HepG2 (cell line): Measurements from ENCODE around the gene MAGI1. TPM values are rescaled to one million over a fixed set of nuclear protein-coding genes. Genes with fewer than 3 reads are reported as not detected.

Experiments
- KDM3A ChIP-seq: IDR thresholded peaks from 2 replicates; pipeline ENCODE4 v1.6.1; 2018; ENCODE audit warnings: low read depth, missing compliant biosample characterization
- PHF20 ChIP-seq: sonication (generic); formaldehyde crosslinking; IDR thresholded peaks from 2 replicates; pipeline ENCODE4 v1.5.0; 2020; ENCODE audit warnings: mild to moderate bottlenecking, missing genetic modification reagents
- PRPF4 ChIP-seq: fragments of 200-400 bp; formaldehyde crosslinking; IDR thresholded peaks from 2 replicates; pipeline ENCODE4 v1.6.1; 2016; ENCODE audit warnings: low read length, low read depth; ENCODE audit not compliant: poor library complexity, severe bottlenecking
- RCOR2 ChIP-seq: IDR thresholded peaks from 2 replicates; pipeline ENCODE4 v1.6.1; 2016; ENCODE audit warnings: missing biosample characterization, missing genetic modification reagents
- polyA plus RNA-seq, 8 experiments: library from polyadenylated mRNA; depleted of rRNA in 3 of 8; stranded (reverse) in 7 of 8; unstranded in 1 of 8; fragments of >200 nt; fragmentation: Illumina TruSeq in 4 of 8; extraction: Trizol in 4 of 8; gene quantifications; 2 replicates each; pipeline versions ENCODE4 v1.2.1 to v1.2.3, GENCODE V29; 2011 to 2016; ENCODE audit warnings: low read depth in 4 of 8, missing spikeins in 1 of 8, mixed read lengths in 1 of 8; ENCODE audit not compliant: insufficient read depth in 1 of 8
- total RNA-seq, 5 experiments: library from RNA; depleted of rRNA; stranded (reverse); fragments of >200 nt; fragmentation: Illumina TruSeq; extraction: Trizol; gene quantifications; 2 replicates each; pipeline ENCODE4 v1.2.3, GENCODE V29; 2016; ENCODE audit warnings: low read depth in 1 of 5
- TF ChIP-seq, protein P1 (sequence below): IDR thresholded peaks from 2 replicates; pipeline ENCODE4 v1.6.1; 2016; ENCODE audit warnings: mild to moderate bottlenecking
- TF ChIP-seq, protein P2 (sequence below): sonication (generic); formaldehyde crosslinking; IDR thresholded peaks from 2 replicates; pipeline ENCODE4 v1.4.0; 2020; ENCODE audit warnings: mild to moderate bottlenecking, missing genetic modification reagents
- TF ChIP-seq, protein P3 (sequence below): IDR thresholded peaks from 2 replicates; pipeline ENCODE4 v1.4.0; 2020; ENCODE audit warnings: mild to moderate bottlenecking, missing genetic modification reagents

The MAGI1 gene
- total and polyA plus RNA-seq, 2 of the 13 experiments (the other 11 are each of a cell fraction or from before 2014, with no cell fraction given) = 22.2 to 26.0 TPM

DNA sequence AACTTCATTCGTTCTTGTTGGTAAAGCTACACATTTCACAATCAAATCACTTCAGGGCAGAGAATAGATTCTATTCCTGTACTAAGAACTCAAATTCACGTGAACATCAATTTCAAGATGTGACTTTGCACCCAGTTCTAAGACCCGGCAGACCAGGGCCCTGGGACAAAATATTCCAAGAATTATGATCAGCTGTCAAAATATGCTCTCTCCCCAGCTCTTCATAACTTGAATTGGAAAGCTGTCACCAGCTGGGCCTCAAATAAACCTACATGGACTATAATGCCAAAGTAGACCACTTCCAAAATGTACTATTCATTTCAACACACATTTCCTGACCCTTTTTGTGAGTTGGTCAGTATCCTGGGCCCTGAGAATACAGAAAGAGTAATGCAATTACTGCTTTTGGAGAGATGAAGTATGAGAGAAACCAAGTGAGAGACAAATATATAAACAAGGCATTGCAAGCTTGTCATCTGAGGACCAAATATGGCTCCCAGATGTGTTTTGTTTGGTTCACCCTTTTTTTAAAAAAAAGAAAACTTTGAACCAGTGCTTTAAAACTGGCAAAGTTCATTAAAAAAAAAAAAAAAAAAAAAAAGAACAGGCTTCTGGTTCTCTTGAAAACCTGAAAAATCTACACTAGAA is 14.9 kb downstream of the MAGI1 start (continued):
- TF ChIP-seq, protein P1, sequence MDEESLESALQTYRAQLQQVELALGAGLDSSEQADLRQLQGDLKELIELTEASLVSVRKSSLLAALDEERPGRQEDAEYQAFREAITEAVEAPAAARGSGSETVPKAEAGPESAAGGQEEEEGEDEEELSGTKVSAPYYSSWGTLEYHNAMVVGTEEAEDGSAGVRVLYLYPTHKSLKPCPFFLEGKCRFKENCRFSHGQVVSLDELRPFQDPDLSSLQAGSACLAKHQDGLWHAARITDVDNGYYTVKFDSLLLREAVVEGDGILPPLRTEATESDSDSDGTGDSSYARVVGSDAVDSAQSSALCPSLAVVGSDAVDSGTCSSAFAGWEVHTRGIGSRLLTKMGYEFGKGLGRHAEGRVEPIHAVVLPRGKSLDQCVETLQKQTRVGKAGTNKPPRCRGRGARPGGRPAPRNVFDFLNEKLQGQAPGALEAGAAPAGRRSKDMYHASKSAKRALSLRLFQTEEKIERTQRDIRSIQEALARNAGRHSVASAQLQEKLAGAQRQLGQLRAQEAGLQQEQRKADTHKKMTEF = no peak
- TF ChIP-seq RCOR2 (no peak), KDM3A (CRISPR knock-in tag) (no peak), PRPF4 (no peak), PHF20 (CRISPR knock-in tag) (no peak)
- TF ChIP-seq, protein P2, sequence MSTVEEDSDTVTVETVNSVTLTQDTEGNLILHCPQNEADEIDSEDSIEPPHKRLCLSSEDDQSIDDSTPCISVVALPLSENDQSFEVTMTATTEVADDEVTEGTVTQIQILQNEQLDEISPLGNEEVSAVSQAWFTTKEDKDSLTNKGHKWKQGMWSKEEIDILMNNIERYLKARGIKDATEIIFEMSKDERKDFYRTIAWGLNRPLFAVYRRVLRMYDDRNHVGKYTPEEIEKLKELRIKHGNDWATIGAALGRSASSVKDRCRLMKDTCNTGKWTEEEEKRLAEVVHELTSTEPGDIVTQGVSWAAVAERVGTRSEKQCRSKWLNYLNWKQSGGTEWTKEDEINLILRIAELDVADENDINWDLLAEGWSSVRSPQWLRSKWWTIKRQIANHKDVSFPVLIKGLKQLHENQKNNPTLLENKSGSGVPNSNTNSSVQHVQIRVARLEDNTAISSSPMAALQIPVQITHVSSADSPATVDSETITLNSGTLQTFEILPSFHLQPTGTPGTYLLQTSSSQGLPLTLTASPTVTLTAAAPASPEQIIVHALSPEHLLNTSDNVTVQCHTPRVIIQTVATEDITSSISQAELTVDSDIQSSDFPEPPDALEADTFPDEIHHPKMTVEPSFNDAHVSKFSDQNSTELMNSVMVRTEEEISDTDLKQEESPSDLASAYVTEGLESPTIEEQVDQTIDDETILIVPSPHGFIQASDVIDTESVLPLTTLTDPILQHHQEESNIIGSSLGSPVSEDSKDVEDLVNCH (CRISPR knock-in tag) = no peak
- TF ChIP-seq, protein P3, sequence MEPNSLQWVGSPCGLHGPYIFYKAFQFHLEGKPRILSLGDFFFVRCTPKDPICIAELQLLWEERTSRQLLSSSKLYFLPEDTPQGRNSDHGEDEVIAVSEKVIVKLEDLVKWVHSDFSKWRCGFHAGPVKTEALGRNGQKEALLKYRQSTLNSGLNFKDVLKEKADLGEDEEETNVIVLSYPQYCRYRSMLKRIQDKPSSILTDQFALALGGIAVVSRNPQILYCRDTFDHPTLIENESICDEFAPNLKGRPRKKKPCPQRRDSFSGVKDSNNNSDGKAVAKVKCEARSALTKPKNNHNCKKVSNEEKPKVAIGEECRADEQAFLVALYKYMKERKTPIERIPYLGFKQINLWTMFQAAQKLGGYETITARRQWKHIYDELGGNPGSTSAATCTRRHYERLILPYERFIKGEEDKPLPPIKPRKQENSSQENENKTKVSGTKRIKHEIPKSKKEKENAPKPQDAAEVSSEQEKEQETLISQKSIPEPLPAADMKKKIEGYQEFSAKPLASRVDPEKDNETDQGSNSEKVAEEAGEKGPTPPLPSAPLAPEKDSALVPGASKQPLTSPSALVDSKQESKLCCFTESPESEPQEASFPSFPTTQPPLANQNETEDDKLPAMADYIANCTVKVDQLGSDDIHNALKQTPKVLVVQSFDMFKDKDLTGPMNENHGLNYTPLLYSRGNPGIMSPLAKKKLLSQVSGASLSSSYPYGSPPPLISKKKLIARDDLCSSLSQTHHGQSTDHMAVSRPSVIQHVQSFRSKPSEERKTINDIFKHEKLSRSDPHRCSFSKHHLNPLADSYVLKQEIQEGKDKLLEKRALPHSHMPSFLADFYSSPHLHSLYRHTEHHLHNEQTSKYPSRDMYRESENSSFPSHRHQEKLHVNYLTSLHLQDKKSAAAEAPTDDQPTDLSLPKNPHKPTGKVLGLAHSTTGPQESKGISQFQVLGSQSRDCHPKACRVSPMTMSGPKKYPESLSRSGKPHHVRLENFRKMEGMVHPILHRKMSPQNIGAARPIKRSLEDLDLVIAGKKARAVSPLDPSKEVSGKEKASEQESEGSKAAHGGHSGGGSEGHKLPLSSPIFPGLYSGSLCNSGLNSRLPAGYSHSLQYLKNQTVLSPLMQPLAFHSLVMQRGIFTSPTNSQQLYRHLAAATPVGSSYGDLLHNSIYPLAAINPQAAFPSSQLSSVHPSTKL (CRISPR knock-in tag) = no peak
